ENCODE data around the gene LRGUK. TPM values are rescaled to one million over a fixed set of nuclear protein-coding genes. Genes with fewer than 3 reads are reported as not detected.

LRGUK gene
- total RNA-seq, 3 donors from 2014 or later (not counting 1 experiment from before 2014, with no cell fraction given): 0.90 to 1.7 (median 0.92) TPM

GRCh38 chr7:134154581-134155130 is 27.5 kb downstream of the LRGUK start:
- no peaks in the 10 kb centered on the region for H3K9me3 Mint-ChIP-seq
- H3K27me3 Mint-ChIP-seq (ENCODE audit: low read depth in 2 of 2): peaks cover 6 to 14% of the 10 kb centered on the region in 2 donors
- no peaks in the 10 kb centered on the region for H3K36me3 Mint-ChIP-seq
- intact Hi-C loops (cut with micrococcal nuclease): no loop called here
- WGBS (ENCODE audit: insufficient coverage): 100% methylated on average over 1 of the region's 2 CpGs
- no peaks in the 10 kb centered on the region for H3K4me1 Mint-ChIP-seq
- DNase-seq: no peak
- ATAC-seq: no peak
- no peak overlapping the region for H3K27ac Mint-ChIP-seq
- H3K27ac ChIP-seq (ENCODE audit: low read length): no peak overlapping the region
- H3K36me3 ChIP-seq (ENCODE audit: control insufficient read depth, insufficient read depth, low read length): no peaks in the 10 kb centered on the region
- no peaks in the 10 kb centered on the region for H3K9me3 ChIP-seq (ENCODE audit: control insufficient read depth, insufficient read depth, low read length)
- H3K4me3 ChIP-seq (ENCODE audit: low read length): no peak overlapping the region
- H3K4me3 Mint-ChIP-seq: no peak overlapping the region
- H3K27me3 ChIP-seq (ENCODE audit: control insufficient read depth, insufficient read depth, low read length): no peaks in the 10 kb centered on the region
- TF ChIP-seq CTCF (IDR thresholded peaks at IDR 0.05): no peak
- no peaks in the 10 kb centered on the region for H3K4me1 ChIP-seq (ENCODE audit: control insufficient read depth, insufficient read depth, low read length)

- H3K36me3 ChIP-seq (ENCODE audit: control insufficient read depth, insufficient read depth, low read length): no peaks in the 10 kb centered on the region
- ATAC-seq (no peak), DNase-seq (no peak)
- intact Hi-C loops (cut with micrococcal nuclease): no loop called here
- TF ChIP-seq CTCF (IDR thresholded peaks at IDR 0.05): no peak
- Mint-ChIP-seq H3K27ac (no peak overlapping the region), H3K4me1 (no peaks in the 10 kb centered on the region), H3K9me3 (no peaks in the 10 kb centered on the region), H3K4me3 (no peak overlapping the region), H3K36me3 (no peaks in the 10 kb centered on the region), H3K27me3 (ENCODE audit: low read depth in 2 of 2) (peaks cover 6 to 14% of the 10 kb centered on the region in 2 donors)
- no peak overlapping the region for H3K4me3 ChIP-seq (ENCODE audit: low read length)
- H3K27ac ChIP-seq (ENCODE audit: low read length): no peak overlapping the region
- H3K9me3 ChIP-seq (ENCODE audit: control insufficient read depth, insufficient read depth, low read length): no peaks in the 10 kb centered on the region
- H3K4me1 ChIP-seq (ENCODE audit: control insufficient read depth, insufficient read depth, low read length): no peaks in the 10 kb centered on the region
- H3K27me3 ChIP-seq (ENCODE audit: control insufficient read depth, insufficient read depth, low read length): no peaks in the 10 kb centered on the region
- 71% methylated on average over 2 of the region's 2 CpGs for WGBS (ENCODE audit: insufficient coverage)
Observed at GRCh38 chr7:134155206-134155605, 28.1 kb downstream of the LRGUK start.

- intact Hi-C loops (cut with micrococcal nuclease): no loop called here
- H3K36me3 ChIP-seq (ENCODE audit: control insufficient read depth, insufficient read depth, low read length): no peaks in the 10 kb centered on the region
- H3K27ac Mint-ChIP-seq: no peak overlapping the region
- no peak for ATAC-seq
- H3K4me3 Mint-ChIP-seq: no peak overlapping the region
- H3K36me3 Mint-ChIP-seq: no peaks in the 10 kb centered on the region
- DNase-seq: no peak
- H3K9me3 ChIP-seq (ENCODE audit: control insufficient read depth, insufficient read depth, low read length): no peaks in the 10 kb centered on the region
- H3K4me1 ChIP-seq (ENCODE audit: control insufficient read depth, insufficient read depth, low read length): no peaks in the 10 kb centered on the region
- no peaks in the 10 kb centered on the region for H3K27me3 ChIP-seq (ENCODE audit: control insufficient read depth, insufficient read depth, low read length)
- no peak for TF ChIP-seq CTCF (IDR thresholded peaks at IDR 0.05)
- H3K27ac ChIP-seq (ENCODE audit: low read length): no peak overlapping the region
- no peak overlapping the region for H3K4me3 ChIP-seq (ENCODE audit: low read length)
- 91% methylated on average over 4 of the region's 5 CpGs for WGBS (ENCODE audit: insufficient coverage)
- H3K9me3 Mint-ChIP-seq: no peaks in the 10 kb centered on the region
- H3K27me3 Mint-ChIP-seq (ENCODE audit: low read depth in 2 of 2): peaks cover 6 to 14% of the 10 kb centered on the region in 2 donors
- no peaks in the 10 kb centered on the region for H3K4me1 Mint-ChIP-seq
Observed at GRCh38 chr7:134155871-134156270, 28.7 kb downstream of the LRGUK start.

- H3K27me3 Mint-ChIP-seq (ENCODE audit: low read depth in 2 of 2): peaks cover 3 to 8% of the 10 kb centered on the region in 2 donors
- H3K4me3 ChIP-seq (ENCODE audit: low read length): no peak overlapping the region
- H3K27me3 ChIP-seq (ENCODE audit: control insufficient read depth, insufficient read depth, low read length): no peaks in the 10 kb centered on the region
- DNase-seq (no peak), ATAC-seq (no peak)
- 97% methylated on average over 3 of the region's 3 CpGs for WGBS (ENCODE audit: insufficient coverage)
- H3K9me3 Mint-ChIP-seq: no peaks in the 10 kb centered on the region
- intact Hi-C loops (cut with micrococcal nuclease): no loop called here
- no peaks in the 10 kb centered on the region for H3K4me1 ChIP-seq (ENCODE audit: control insufficient read depth, insufficient read depth, low read length)
- no peaks in the 10 kb centered on the region for H3K4me1 Mint-ChIP-seq
- no peak overlapping the region for H3K4me3 Mint-ChIP-seq
- H3K27ac Mint-ChIP-seq: no peak overlapping the region
- H3K9me3 ChIP-seq (ENCODE audit: control insufficient read depth, insufficient read depth, low read length): no peaks in the 10 kb centered on the region
- H3K36me3 ChIP-seq (ENCODE audit: control insufficient read depth, insufficient read depth, low read length): no peaks in the 10 kb centered on the region
- H3K27ac ChIP-seq (ENCODE audit: low read length): no peak overlapping the region
- no peak for TF ChIP-seq CTCF (IDR thresholded peaks at IDR 0.05)
- no peaks in the 10 kb centered on the region for H3K36me3 Mint-ChIP-seq
Observed at GRCh38 chr7:134165252-134165651, 38.1 kb downstream of the LRGUK start.

All from natural killer cell (primary cell).